ENCODE results near the gene CAMTA1.

Gene CAMTA1

GRCh38 chr1:6774381-6774780 is 10.9 kb upstream of the CAMTA1 start (continued):
- no peak for TF ChIP-seq OSR1 (CRISPR knock-in tag; IDR thresholded peaks at IDR 0.05)
- TF ChIP-seq ZFP30 (CRISPR knock-in tag; IDR thresholded peaks at IDR 0.05), result no peak
- no peak for TF ChIP-seq BACH2 (CRISPR knock-in tag; IDR thresholded peaks at IDR 0.05; ENCODE audit: borderline replicate concordance)
- TF ChIP-seq PPARA (CRISPR knock-in tag; IDR thresholded peaks at IDR 0.05; ENCODE audit: borderline replicate concordance), result no peak
- no peak for TF ChIP-seq TOX (CRISPR knock-in tag; IDR thresholded peaks at IDR 0.05; ENCODE audit: borderline replicate concordance)
- no peak for TF ChIP-seq CSDC2 (CRISPR knock-in tag; IDR thresholded peaks at IDR 0.05)

- no peak for TF ChIP-seq RARB (CRISPR knock-in tag; IDR thresholded peaks at IDR 0.05)
- TF ChIP-seq ZFP3 (CRISPR knock-in tag; IDR thresholded peaks at IDR 0.05), result no peak
- TF ChIP-seq CREB5 (CRISPR knock-in tag; IDR thresholded peaks at IDR 0.05; ENCODE audit: low read depth), result no peak
- no peak for TF ChIP-seq OSR1 (CRISPR knock-in tag; IDR thresholded peaks at IDR 0.05)
- TF ChIP-seq ISL1 (CRISPR knock-in tag; IDR thresholded peaks at IDR 0.05), result no peak
- no peak for TF ChIP-seq POU6F1 (CRISPR knock-in tag; IDR thresholded peaks at IDR 0.05; ENCODE audit: borderline replicate concordance, low read depth)
- TF ChIP-seq PPARA (CRISPR knock-in tag; IDR thresholded peaks at IDR 0.05; ENCODE audit: borderline replicate concordance), result no peak
- no peak for TF ChIP-seq ZNF70 (CRISPR knock-in tag; IDR thresholded peaks at IDR 0.05)
- no peak for TF ChIP-seq TSHZ2 (CRISPR knock-in tag; IDR thresholded peaks at IDR 0.05)
- no peak for TF ChIP-seq ZFP30 (CRISPR knock-in tag; IDR thresholded peaks at IDR 0.05)
- TF ChIP-seq SNAI2 (CRISPR knock-in tag; IDR thresholded peaks at IDR 0.05), result no peak
- no peak for TF ChIP-seq TOX (CRISPR knock-in tag; IDR thresholded peaks at IDR 0.05; ENCODE audit: borderline replicate concordance)
- TF ChIP-seq ZC3H10 (CRISPR knock-in tag; IDR thresholded peaks at IDR 0.05), result no peak
- no peak for TF ChIP-seq CSDC2 (CRISPR knock-in tag; IDR thresholded peaks at IDR 0.05)
- no peak for ATAC-seq
Observed at GRCh38 chr1:6775261-6776043, 9.8 kb upstream of the CAMTA1 start.

GRCh38 chr1:6776389-6776788 is 8.9 kb upstream of the CAMTA1 start:
- ATAC-seq, result no peak
- TF ChIP-seq ZFP3 (CRISPR knock-in tag; IDR thresholded peaks at IDR 0.05), result no peak
- no peak for TF ChIP-seq ESRRG (CRISPR knock-in tag; IDR thresholded peaks at IDR 0.05)
- no peak for TF ChIP-seq ZNF565 (CRISPR knock-in tag; conservative IDR thresholded peaks at IDR 0.05; ENCODE audit: low read depth)
- no peak for TF ChIP-seq OSR1 (CRISPR knock-in tag; IDR thresholded peaks at IDR 0.05)
- TF ChIP-seq BACH2 (CRISPR knock-in tag; IDR thresholded peaks at IDR 0.05; ENCODE audit: borderline replicate concordance), result no peak
- no peak for TF ChIP-seq CSDC2 (CRISPR knock-in tag; IDR thresholded peaks at IDR 0.05)
- TF ChIP-seq PPARA (CRISPR knock-in tag; IDR thresholded peaks at IDR 0.05; ENCODE audit: borderline replicate concordance), result no peak
- TF ChIP-seq ZNF70 (CRISPR knock-in tag; IDR thresholded peaks at IDR 0.05), result no peak
- no peak for TF ChIP-seq POU6F1 (CRISPR knock-in tag; IDR thresholded peaks at IDR 0.05; ENCODE audit: borderline replicate concordance, low read depth)
- TF ChIP-seq PATZ1 (CRISPR knock-in tag; IDR thresholded peaks at IDR 0.05; ENCODE audit: borderline replicate concordance), result no peak
- TF ChIP-seq TSHZ2 (CRISPR knock-in tag; IDR thresholded peaks at IDR 0.05), result no peak
- TF ChIP-seq ARNTL (CRISPR knock-in tag; IDR thresholded peaks at IDR 0.05; ENCODE audit: borderline replicate concordance, low read depth), result no peak
- TF ChIP-seq ZNF8 (CRISPR knock-in tag; IDR thresholded peaks at IDR 0.05), result no peak
- no peak for TF ChIP-seq ZC3H10 (CRISPR knock-in tag; IDR thresholded peaks at IDR 0.05)
- no peak for TF ChIP-seq RARB (CRISPR knock-in tag; IDR thresholded peaks at IDR 0.05)
- TF ChIP-seq CSRNP3 (CRISPR knock-in tag; IDR thresholded peaks at IDR 0.05), result no peak
- TF ChIP-seq SNAI2 (CRISPR knock-in tag; IDR thresholded peaks at IDR 0.05), result no peak
